HEK293T (cell line): ENCODE measurements around the gene NTSR1.

Source experiments
- CTCF ChIA-PET: fragments of 350-600 bp; formaldehyde crosslinking; extraction: SDS; loops from one replicate; lab custom pipeline; 2021; ENCODE audit warnings: antibody characterized with exemption, inconsistent platforms; lab: Yijun Ruan, JAX
- POLR2A ChIA-PET: fragments of 350-600 bp; formaldehyde crosslinking; extraction: SDS; loops from one replicate; lab custom pipeline; 2020; ENCODE audit warnings: antibody characterized with exemption, inconsistent platforms; lab: Yijun Ruan, JAX
- DNase-seq: peaks from one replicate; pipeline ENCODE4 v3.0.0; 2012; ENCODE audit warnings: mixed read lengths; ENCODE audit errors: extremely low spot score
- ARNT ChIP-seq: fragments of 450-650 bp; IDR thresholded peaks from 2 replicates; pipeline ENCODE4 v1.6.1; 2017; ENCODE audit warnings: mild to moderate bottlenecking
- BHLHE40 ChIP-seq: fragments of 450-650 bp; IDR thresholded peaks from 2 replicates; pipeline ENCODE4 v1.6.1; 2016; ENCODE audit warnings: mild to moderate bottlenecking, moderate library complexity, borderline replicate concordance
- CTBP1 ChIP-seq: fragments of 450-650 bp; IDR thresholded peaks from 2 replicates; pipeline ENCODE4 v1.6.1; 2016; ENCODE audit warnings: borderline replicate concordance
- ELF4 ChIP-seq: fragments of 450-650 bp; IDR thresholded peaks from 2 replicates; pipeline ENCODE4 v1.6.1; 2017; ENCODE audit warnings: antibody characterized with exemption
- FOXA1 ChIP-seq: fragments of 450-650 bp; IDR thresholded peaks from 2 replicates; pipeline ENCODE4 v1.6.1; 2016; ENCODE audit warnings: mild to moderate bottlenecking
- FOXK2 ChIP-seq: fragments of 450-650 bp; IDR thresholded peaks from 2 replicates; pipeline ENCODE4 v1.6.1; 2016; ENCODE audit warnings: mild to moderate bottlenecking
- FOXM1 ChIP-seq: fragments of 450-650 bp; IDR thresholded peaks from 2 replicates; pipeline ENCODE4 v1.6.1; 2017; ENCODE audit warnings: mild to moderate bottlenecking, borderline replicate concordance
- HDGF ChIP-seq: fragments of 450-650 bp; IDR thresholded peaks from 2 replicates; pipeline ENCODE4 v1.6.1; 2017; ENCODE audit warnings: antibody characterized with exemption, borderline replicate concordance
- L3MBTL2 ChIP-seq: fragments of 450-650 bp; conservative IDR thresholded peaks from 2 replicates; pipeline ENCODE4 v1.6.1; 2016; ENCODE audit warnings: mild to moderate bottlenecking
- LEF1 ChIP-seq: fragments of 450-650 bp; IDR thresholded peaks from 2 replicates; pipeline ENCODE4 v1.6.1; 2017; ENCODE audit warnings: mild to moderate bottlenecking, borderline replicate concordance
- NFRKB ChIP-seq: fragments of 450-650 bp; IDR thresholded peaks from 2 replicates; pipeline ENCODE4 v1.6.1; 2016; ENCODE audit warnings: mild to moderate bottlenecking, moderate library complexity
- PKNOX1 ChIP-seq: fragments of 450-650 bp; IDR thresholded peaks from 2 replicates; pipeline ENCODE4 v1.6.1; 2016
- SP1 ChIP-seq: fragments of 450-650 bp; IDR thresholded peaks from 2 replicates; pipeline ENCODE4 v1.6.1; 2017
- SUZ12 ChIP-seq: fragments of 450-650 bp; IDR thresholded peaks from 2 replicates; pipeline ENCODE4 v1.6.1; 2016; ENCODE audit warnings: mild to moderate bottlenecking
- TARDBP ChIP-seq: fragments of 450-650 bp; IDR thresholded peaks from 2 replicates; pipeline ENCODE4 v1.6.1; 2016
- ZNF384 ChIP-seq: fragments of 450-650 bp; IDR thresholded peaks from 2 replicates; pipeline ENCODE4 v1.6.1; 2016

Gene NTSR1

GRCh38 chr20:62772990-62773844 lies 64.6 kb downstream of the NTSR1 start:
- CTCF ChIA-PET = interaction anchor here (0.5 to 1.3 kb wide), 3 partner anchors 16 to 30 kb away, joined by 3 to 4 read pairs (median 3); no protein-coding TSS in a partner anchor
- no peak for DNase-seq
- TF ChIP-seq L3MBTL2 (no peak), FOXM1 (no peak), SP1 (no peak), PKNOX1 (no peak), ELF4 (no peak), BHLHE40 (no peak), CTBP1 (no peak)
- POLR2A ChIA-PET = interaction anchor here (1.0 kb wide), 1 partner anchor 131 kb away, joined by 3 read pairs; the partner anchor contains the start of gene SLCO4A1

- no peak for DNase-seq
- ChIA-PET POLR2A (no interaction called here), CTCF (interaction anchor here (0.5 to 1.3 kb wide), 3 partner anchors 15 to 29 kb away, joined by 3 to 4 read pairs (median 3); no protein-coding TSS in a partner anchor)
- TF ChIP-seq FOXK2 (no peak), SUZ12 (no peak), FOXA1 (no peak), SP1 (no peak), TARDBP (no peak), L3MBTL2 (no peak), ZNF384 (no peak), HDGF (no peak), CTBP1 (no peak), ELF4 (no peak), ARNT (no peak), LEF1 (no peak), NFRKB (no peak), PKNOX1 (no peak), FOXM1 (no peak), BHLHE40 (no peak)
Measured at GRCh38 chr20:62773845-62774714, 65.4 kb downstream of the NTSR1 start.

GRCh38 chr20:62774762-62775161 lies 66.1 kb downstream of the NTSR1 start:
- TF ChIP-seq HDGF = no peak
- TF ChIP-seq PKNOX1 = peak; percentile 36; the same call in 1 of the 2 replicates
- POLR2A ChIA-PET = no interaction called here
- CTCF ChIA-PET = no interaction called here
- DNase-seq = no peak

- POLR2A ChIA-PET = interaction anchor here (1.2 kb wide), 1 partner anchor 19 kb away, joined by 3 read pairs; no protein-coding TSS in a partner anchor
Measured at GRCh38 chr20:62775206-62775605, 66.6 kb downstream of the NTSR1 start.

More at GRCh38 chr20:62775206-62775605, 66.6 kb downstream of the NTSR1 start:
- CTCF ChIA-PET = no interaction called here
- TF ChIP-seq FOXM1 (no peak), ELF4 (no peak), SP1 (no peak), NFRKB (no peak), FOXA1 (no peak), TARDBP (no peak), CTBP1 (no peak), LEF1 (no peak), PKNOX1 (no peak), ARNT (no peak), ZNF384 (no peak), BHLHE40 (no peak), L3MBTL2 (no peak), HDGF (no peak), SUZ12 (no peak), FOXK2 (no peak)
- no peak for DNase-seq
